ENCODE results near the gene TMEM258. TPM values are rescaled to one million over a fixed set of nuclear protein-coding genes. Genes with fewer than 3 reads are reported as not detected.

Gene TMEM258
- total and polyA plus RNA-seq, 2 experiments from 2014 or later, result 35.3 to 241 TPM

- DNase-seq (ENCODE audit: low read depth in 1 of 2, low spot score in 1 of 2), result no peak
- H3K4me3 ChIP-seq, result no peak overlapping the region
- no peaks in the 10 kb centered on the region for H3K36me3 ChIP-seq
- no peaks in the 10 kb centered on the region for H3K9me3 ChIP-seq (ENCODE audit: low read depth)
- H3K27me3 ChIP-seq, result no peaks in the 10 kb centered on the region
- H3K4me1 ChIP-seq (ENCODE audit: low read depth), result peaks cover 17% of the 10 kb centered on the region
- TF ChIP-seq CTCF (IDR thresholded peaks at IDR 0.05; ENCODE audit: low read depth, low read length), result no peak
- no peak overlapping the region for H3K27ac ChIP-seq
Measured at GRCh38 chr11:61833471-61833870, 41.1 kb upstream of the TMEM258 start.

GRCh38 chr11:61832754-61833153 is 40.4 kb upstream of the TMEM258 start:
- H3K4me3 ChIP-seq, result no peak overlapping the region
- no peaks in the 10 kb centered on the region for H3K27me3 ChIP-seq
- H3K36me3 ChIP-seq, result no peaks in the 10 kb centered on the region
- H3K9me3 ChIP-seq (ENCODE audit: low read depth), result no peaks in the 10 kb centered on the region
- H3K27ac ChIP-seq, result no peak overlapping the region
- H3K4me1 ChIP-seq (ENCODE audit: low read depth), result peaks cover 17% of the 10 kb centered on the region
- no peak for TF ChIP-seq CTCF (IDR thresholded peaks at IDR 0.05; ENCODE audit: low read depth, low read length)
- DNase-seq (ENCODE audit: low read depth in 1 of 2, low spot score in 1 of 2), result no peak

- no peaks in the 10 kb centered on the region for H3K36me3 ChIP-seq
- no peaks in the 10 kb centered on the region for H3K27me3 ChIP-seq
- H3K9me3 ChIP-seq (ENCODE audit: low read depth), result no peaks in the 10 kb centered on the region
- DNase-seq (ENCODE audit: low read depth in 1 of 2, low spot score in 1 of 2), result no peak
- no peak overlapping the region for H3K27ac ChIP-seq
- no peak for TF ChIP-seq CTCF (IDR thresholded peaks at IDR 0.05; ENCODE audit: low read depth, low read length)
- peaks cover 17% of the 10 kb centered on the region for H3K4me1 ChIP-seq (ENCODE audit: low read depth)
- H3K4me3 ChIP-seq, result no peak overlapping the region
Measured at GRCh38 chr11:61832207-61832606, 39.8 kb upstream of the TMEM258 start.

- DNase-seq (ENCODE audit: low read depth in 1 of 2, low spot score in 1 of 2), result peak in 1 of 2 donors; percentile 66
- H3K36me3 ChIP-seq, result no peaks in the 10 kb centered on the region
Measured at GRCh38 chr11:61830237-61831105, 38.1 kb upstream of the TMEM258 start.

GRCh38 chr11:61829806-61830205 is 37.4 kb upstream of the TMEM258 start:
- Histone ChIP-seq H3K4me1 (ENCODE audit: low read depth) (peaks cover 14% of the 10 kb centered on the region), H3K9me3 (ENCODE audit: low read depth) (no peaks in the 10 kb centered on the region), H3K36me3 (no peaks in the 10 kb centered on the region), H3K4me3 (peak overlapping the region; percentile 51), H3K27me3 (no peaks in the 10 kb centered on the region), H3K27ac (no peak overlapping the region)
- no peak for TF ChIP-seq CTCF (IDR thresholded peaks at IDR 0.05; ENCODE audit: low read depth, low read length)
- DNase-seq (ENCODE audit: low read depth in 1 of 2, low spot score in 1 of 2), result no peak

More at GRCh38 chr11:61830237-61831105, 38.1 kb upstream of the TMEM258 start:
- Histone ChIP-seq H3K27ac (no peak overlapping the region), H3K9me3 (ENCODE audit: low read depth) (no peaks in the 10 kb centered on the region), H3K27me3 (no peaks in the 10 kb centered on the region), H3K4me3 (no peak overlapping the region), H3K4me1 (ENCODE audit: low read depth) (peaks cover 17% of the 10 kb centered on the region)
- TF ChIP-seq CTCF (IDR thresholded peaks at IDR 0.05; ENCODE audit: low read depth, low read length), result no peak
